ENCODE data around the gene RPS2. TPM values are rescaled to one million over a fixed set of nuclear protein-coding genes. Genes with fewer than 3 reads are reported as not detected.
"Not testable (repeated sequence)": the region's sequence is repeated elsewhere in the genome, so short reads cannot be mapped to it uniquely, and the experiment has no call there.

Gene RPS2
- total RNA-seq, 1 experiment from 2014 or later = 4,836 TPM

DNA sequence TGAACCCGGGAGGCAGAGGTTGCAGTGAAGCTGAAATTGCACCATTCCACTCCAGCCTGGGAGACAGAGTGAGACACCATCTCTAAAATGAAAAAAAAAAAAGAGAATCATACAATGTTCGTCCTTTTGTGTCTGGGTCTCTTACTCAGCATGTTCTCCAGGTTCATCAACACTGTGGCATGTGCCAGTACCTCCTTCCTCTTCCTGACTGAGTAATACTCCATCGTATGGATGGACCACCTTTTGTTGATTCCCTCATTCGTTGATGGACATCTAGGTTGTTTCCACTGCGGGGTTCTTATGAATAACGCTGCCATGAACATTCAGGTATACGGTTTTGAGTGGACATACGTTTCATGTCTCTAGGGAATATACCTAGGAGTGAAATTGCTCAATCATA is 42.3 kb downstream of the RPS2 start:
- no peak overlapping the region for H3K27ac Mint-ChIP-seq (ENCODE audit: low read depth, unreplicated experiment)
- no peak overlapping the region for H3K4me3 Mint-ChIP-seq (ENCODE audit: unreplicated experiment)
- POLR2A ChIA-PET = no interaction called here
- no peaks in the 10 kb centered on the region for H3K36me3 Mint-ChIP-seq (ENCODE audit: insufficient read depth, unreplicated experiment)
- H3K27me3 Mint-ChIP-seq (ENCODE audit: insufficient read depth, unreplicated experiment) = peaks cover 35% of the 10 kb centered on the region
- peaks cover 6% of the 10 kb centered on the region for H3K4me1 Mint-ChIP-seq (ENCODE audit: insufficient read depth, unreplicated experiment)
- intact Hi-C loops (cut with micrococcal nuclease) = no loop called here
- no peaks in the 10 kb centered on the region for H3K9me3 Mint-ChIP-seq (ENCODE audit: unreplicated experiment)
- TF ChIP-seq, protein P1, sequence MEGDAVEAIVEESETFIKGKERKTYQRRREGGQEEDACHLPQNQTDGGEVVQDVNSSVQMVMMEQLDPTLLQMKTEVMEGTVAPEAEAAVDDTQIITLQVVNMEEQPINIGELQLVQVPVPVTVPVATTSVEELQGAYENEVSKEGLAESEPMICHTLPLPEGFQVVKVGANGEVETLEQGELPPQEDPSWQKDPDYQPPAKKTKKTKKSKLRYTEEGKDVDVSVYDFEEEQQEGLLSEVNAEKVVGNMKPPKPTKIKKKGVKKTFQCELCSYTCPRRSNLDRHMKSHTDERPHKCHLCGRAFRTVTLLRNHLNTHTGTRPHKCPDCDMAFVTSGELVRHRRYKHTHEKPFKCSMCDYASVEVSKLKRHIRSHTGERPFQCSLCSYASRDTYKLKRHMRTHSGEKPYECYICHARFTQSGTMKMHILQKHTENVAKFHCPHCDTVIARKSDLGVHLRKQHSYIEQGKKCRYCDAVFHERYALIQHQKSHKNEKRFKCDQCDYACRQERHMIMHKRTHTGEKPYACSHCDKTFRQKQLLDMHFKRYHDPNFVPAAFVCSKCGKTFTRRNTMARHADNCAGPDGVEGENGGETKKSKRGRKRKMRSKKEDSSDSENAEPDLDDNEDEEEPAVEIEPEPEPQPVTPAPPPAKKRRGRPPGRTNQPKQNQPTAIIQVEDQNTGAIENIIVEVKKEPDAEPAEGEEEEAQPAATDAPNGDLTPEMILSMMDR (IDR thresholded peaks at IDR 0.05; ENCODE audit: unreplicated experiment) = no peak
- CTCF ChIA-PET = interaction anchor here (1.1 kb wide), 1 partner anchor 30 kb away, joined by 5 read pairs; no protein-coding TSS in a partner anchor
- BruUV-seq (replicated peaks) = no TSS peak
- DNase-seq (ENCODE audit: unreplicated experiment) = no peak

DNA sequence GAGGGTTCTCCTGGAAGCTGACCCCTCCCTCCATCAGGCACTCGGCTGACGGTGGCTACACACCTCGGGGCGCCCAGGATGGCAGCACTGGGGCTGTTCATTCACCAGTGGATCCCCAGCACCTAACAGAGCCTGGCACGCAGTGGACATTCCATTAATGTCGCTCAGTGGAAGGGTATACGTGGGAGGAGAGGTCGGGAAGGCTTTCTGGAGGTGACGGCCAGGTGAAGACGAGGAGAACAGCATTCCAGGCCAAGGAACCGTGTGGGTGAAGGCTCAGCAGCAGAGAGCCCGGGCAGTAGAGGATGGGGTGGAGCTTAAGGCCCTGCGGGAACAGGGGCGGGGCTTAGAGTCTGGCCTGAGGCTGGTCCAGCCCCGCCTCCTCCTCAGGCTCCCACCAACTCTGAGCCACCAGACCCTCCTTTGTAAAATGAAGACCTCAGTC is 43.9 kb downstream of the RPS2 start:
- intact Hi-C loops (cut with micrococcal nuclease) = no loop called here
- BruUV-seq (replicated peaks) = no TSS peak
- no peak overlapping the region for H3K27ac Mint-ChIP-seq (ENCODE audit: low read depth, unreplicated experiment)
- H3K36me3 Mint-ChIP-seq (ENCODE audit: insufficient read depth, unreplicated experiment) = no peaks in the 10 kb centered on the region
- H3K9me3 Mint-ChIP-seq (ENCODE audit: unreplicated experiment) = no peaks in the 10 kb centered on the region
- peaks cover 49% of the 10 kb centered on the region for H3K27me3 Mint-ChIP-seq (ENCODE audit: insufficient read depth, unreplicated experiment)
- H3K4me3 Mint-ChIP-seq (ENCODE audit: unreplicated experiment) = no peak overlapping the region
- ChIA-PET POLR2A (interaction anchor here (1.5 kb wide), 1 partner anchor 52 kb away, joined by 3 read pairs; no protein-coding TSS in a partner anchor), CTCF (interaction anchor here (1.4 kb wide), 1 partner anchor 9 kb away, joined by 3 read pairs; no protein-coding TSS in a partner anchor)
- DNase-seq (ENCODE audit: unreplicated experiment) = no peak
- TF ChIP-seq, protein P1 (IDR thresholded peaks at IDR 0.05; ENCODE audit: unreplicated experiment) = no peak
- peaks cover 6% of the 10 kb centered on the region for H3K4me1 Mint-ChIP-seq (ENCODE audit: insufficient read depth, unreplicated experiment)

DNA sequence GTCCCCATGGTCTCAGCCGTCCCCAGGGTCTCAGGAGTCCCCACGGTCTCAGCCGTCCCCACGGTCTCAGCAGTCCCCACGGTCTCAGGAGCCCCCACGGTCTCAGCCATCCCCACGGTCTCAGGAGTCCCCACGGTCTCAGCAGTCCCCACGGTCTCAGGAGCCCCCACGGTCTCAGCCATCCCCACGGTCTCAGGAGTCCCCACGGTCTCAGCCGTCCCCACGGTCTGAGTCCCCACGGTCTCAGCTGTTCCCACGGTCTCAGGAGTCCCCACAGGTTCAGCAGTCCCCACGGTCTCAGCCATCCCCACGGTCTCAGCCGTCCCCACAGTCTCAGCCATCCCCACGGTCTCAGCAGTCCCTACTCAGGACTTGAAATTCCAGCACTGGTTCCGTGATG is 44.5 kb downstream of the RPS2 start:
- BruUV-seq (replicated peaks); intact Hi-C loops (cut with micrococcal nuclease): not testable (repeated sequence)
- H3K27me3 Mint-ChIP-seq (ENCODE audit: insufficient read depth, unreplicated experiment) = peaks cover 49% of the 10 kb centered on the region

DNA sequence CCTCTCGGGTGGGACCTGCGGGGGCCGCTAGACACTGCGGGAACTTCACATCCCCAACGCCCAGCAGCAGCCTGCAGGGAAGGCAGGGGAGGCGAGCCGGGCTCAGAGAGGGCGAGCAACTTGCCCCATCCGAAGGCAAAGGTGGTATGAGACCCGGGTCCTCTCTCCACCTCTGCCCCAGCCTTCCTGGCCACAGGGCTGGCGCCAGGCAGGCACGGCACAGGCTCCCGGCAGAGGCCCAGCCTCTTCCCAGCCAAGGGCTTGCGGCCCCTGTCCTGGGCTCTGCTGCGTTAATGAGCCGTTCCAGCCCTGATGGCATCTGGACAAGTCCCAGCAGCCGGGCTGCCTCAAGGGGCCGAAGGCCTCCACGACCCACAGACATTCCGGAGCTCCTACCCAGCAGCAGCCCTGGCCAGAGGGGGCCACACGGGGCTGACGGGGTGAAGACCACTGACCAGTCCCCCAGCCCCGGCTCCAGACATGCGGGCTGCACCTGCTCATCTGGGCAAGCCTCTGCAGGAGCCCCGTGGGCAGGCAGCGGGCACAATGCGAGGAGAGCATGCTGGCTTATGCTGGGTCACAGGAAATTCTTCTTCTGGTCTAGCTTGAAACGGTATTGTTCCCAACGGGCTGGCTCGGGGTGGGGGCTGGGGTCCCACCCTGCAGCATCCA is 45.2 kb downstream of the RPS2 start:
- Mint-ChIP-seq H3K27me3 (ENCODE audit: insufficient read depth, unreplicated experiment) (peaks cover 49% of the 10 kb centered on the region), H3K4me1 (ENCODE audit: insufficient read depth, unreplicated experiment) (peaks cover 6% of the 10 kb centered on the region), H3K36me3 (ENCODE audit: insufficient read depth, unreplicated experiment) (no peaks in the 10 kb centered on the region), H3K9me3 (ENCODE audit: unreplicated experiment) (no peaks in the 10 kb centered on the region), H3K4me3 (ENCODE audit: unreplicated experiment) (no peak overlapping the region), H3K27ac (ENCODE audit: low read depth, unreplicated experiment) (no peak overlapping the region)
- intact Hi-C loops (cut with micrococcal nuclease) = no loop called here
- TF ChIP-seq, protein P1 (IDR thresholded peaks at IDR 0.05; ENCODE audit: unreplicated experiment) = no peak
- ChIA-PET POLR2A (no interaction called here), CTCF (interaction anchor here (0.7 to 1.4 kb wide), 2 partner anchors 10 to 90 kb away, joined by 3 read pairs; no protein-coding TSS in a partner anchor)
- no peak for DNase-seq (ENCODE audit: unreplicated experiment)
- no TSS peak for BruUV-seq (replicated peaks)

More for the DNA sequence above, 44.5 kb downstream of the RPS2 start:
- H3K4me1 Mint-ChIP-seq (ENCODE audit: insufficient read depth, unreplicated experiment); H3K4me3 Mint-ChIP-seq (ENCODE audit: unreplicated experiment); H3K36me3 Mint-ChIP-seq (ENCODE audit: insufficient read depth, unreplicated experiment); H3K27ac Mint-ChIP-seq (ENCODE audit: low read depth, unreplicated experiment); POLR2A ChIA-PET; DNase-seq (ENCODE audit: unreplicated experiment); H3K9me3 Mint-ChIP-seq (ENCODE audit: unreplicated experiment): not testable (repeated sequence)
- CTCF ChIA-PET = interaction anchor here (1.4 kb wide), 1 partner anchor 10 kb away, joined by 3 read pairs; no protein-coding TSS in a partner anchor

All from MCF 10A (cell line).